Glomerular visceral epithelial cell (primary cell): ENCODE data around the gene L3MBTL2.
"Not testable (repeated sequence)": the region's sequence is repeated elsewhere in the genome, so short reads cannot be mapped to it uniquely, and the experiment has no call there.

ENCODE experiments used
- DNase-seq: peaks from one replicate; pipeline ENCODE4 v3.0.0-alpha.2; 2016; ENCODE audit errors: extremely low spot score

L3MBTL2 gene

DNA sequence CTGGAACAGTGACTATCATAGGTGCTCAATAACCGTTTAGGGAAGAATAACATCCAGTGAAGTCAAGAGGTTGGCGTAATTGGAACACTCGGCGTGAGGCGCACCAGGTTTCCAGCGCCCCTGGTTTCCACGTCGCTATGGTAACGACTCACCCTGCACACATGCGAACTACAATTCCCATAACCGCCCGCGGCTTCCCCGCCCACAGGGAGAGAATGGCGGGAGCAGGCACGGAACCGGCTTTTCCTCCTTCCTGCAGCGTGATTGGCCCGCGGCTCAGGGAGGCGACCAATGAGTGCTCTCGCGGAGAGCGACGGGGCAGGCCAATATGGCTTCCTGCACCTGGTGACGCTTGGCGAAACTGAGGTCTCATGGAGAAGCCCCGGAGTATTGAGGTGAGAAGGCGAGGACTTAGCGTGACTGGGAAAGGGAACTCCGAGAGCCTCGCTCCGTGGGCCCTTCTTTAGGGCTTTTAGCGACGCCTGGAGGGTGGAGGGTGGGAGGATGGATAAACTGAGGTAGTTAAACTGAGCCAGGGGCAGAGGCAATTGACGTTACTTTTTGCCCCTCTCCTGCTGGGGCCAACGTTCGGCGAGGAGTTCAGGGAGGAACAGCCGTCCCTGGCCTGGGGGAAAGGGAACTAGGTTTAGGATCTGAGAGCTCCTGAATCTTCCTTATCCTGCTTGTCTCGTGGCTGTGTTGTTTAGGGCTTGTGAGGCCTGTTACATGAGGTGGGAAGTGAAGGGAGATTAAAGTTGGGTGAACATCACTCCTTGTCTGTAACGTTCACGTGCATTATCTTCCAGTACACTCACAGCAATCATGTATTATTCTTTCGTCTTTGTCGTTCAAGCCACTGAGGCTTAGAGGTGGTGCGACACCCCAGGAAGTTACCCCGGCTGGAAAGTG lies at the start of gene L3MBTL2:
Gene L3MBTL2, plus strand, starts transcription at position 321 of the 909 bp plus-strand sequence. Its CDS starts 51 bp downstream, at position 372.
- DNase-seq: peak; percentile 94

GRCh38 chr22:41157083-41157482 lies 48.0 kb upstream of the L3MBTL2 start:
- no peak for DNase-seq

DNA sequence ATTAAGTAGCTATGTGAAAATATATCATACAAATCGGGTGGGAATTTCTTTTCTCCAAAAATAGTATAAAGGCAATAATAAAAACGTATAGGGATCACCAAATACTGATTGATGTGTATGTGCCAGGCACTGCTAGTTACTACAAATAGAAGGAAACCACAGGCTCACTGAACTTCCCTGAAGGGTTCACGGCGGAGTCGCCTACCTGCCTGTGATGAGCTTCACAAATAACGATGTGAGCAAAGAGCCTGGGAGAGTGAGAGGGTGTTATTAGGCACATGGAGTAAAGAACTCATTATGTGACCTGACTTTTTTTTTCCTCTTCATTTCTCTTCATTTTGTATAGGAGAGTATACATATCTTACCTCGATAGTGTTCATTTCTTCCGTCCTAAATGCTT lies 36.0 kb upstream of the L3MBTL2 start:
- no peak for DNase-seq

GRCh38 chr22:41171996-41172395 lies 33.1 kb upstream of the L3MBTL2 start:
- no peak for DNase-seq

DNA sequence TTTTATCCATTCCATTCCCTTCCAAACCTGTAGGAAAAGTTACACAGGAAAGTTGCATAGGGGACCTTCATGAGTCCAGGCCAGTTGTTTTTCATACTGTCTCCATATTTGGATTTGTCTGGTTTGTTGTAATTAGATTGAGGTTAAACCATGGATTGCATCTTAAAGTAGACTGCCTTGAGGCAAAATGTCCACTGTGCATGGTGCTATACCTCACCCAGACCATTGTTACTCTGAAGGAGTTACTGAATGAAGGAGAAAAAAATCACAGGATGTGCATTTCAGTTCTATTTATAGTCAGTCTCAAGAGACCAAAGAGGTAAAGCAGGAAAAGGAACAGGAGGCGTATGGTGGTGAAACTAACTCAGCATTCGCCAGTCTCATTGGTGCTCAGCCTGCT lies 29.6 kb upstream of the L3MBTL2 start:
- DNase-seq: no peak

GRCh38 chr22:41177040-41177621 lies 28.0 kb upstream of the L3MBTL2 start:
- no peak for DNase-seq

DNA sequence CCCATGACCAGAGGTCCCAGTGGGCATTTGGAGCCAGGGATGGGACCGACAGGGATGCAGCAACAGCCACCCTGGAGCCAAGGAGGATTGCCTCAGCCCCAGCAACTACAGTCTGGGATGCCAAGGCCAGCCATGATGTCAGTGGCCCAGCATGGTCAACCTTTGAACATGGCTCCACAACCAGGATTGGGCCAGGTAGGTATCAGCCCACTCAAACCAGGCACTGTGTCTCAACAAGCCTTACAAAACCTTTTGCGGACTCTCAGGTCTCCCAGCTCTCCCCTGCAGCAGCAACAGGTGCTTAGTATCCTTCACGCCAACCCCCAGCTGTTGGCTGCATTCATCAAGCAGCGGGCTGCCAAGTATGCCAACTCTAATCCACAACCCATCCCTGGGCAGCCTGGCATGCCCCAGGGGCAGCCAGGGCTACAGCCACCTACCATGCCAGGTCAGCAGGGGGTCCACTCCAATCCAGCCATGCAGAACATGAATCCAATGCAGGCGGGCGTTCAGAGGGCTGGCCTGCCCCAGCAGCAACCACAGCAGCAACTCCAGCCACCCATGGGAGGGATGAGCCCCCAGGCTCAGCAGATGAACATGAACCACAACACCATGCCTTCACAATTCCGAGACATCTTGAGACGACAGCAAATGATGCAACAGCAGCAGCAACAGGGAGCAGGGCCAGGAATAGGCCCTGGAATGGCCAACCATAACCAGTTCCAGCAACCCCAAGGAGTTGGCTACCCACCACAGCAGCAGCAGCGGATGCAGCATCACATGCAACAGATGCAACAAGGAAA lies 27.3 kb upstream of the L3MBTL2 start:
- no peak for DNase-seq

GRCh38 chr22:41178425-41178975 lies 26.6 kb upstream of the L3MBTL2 start:
- no peak for DNase-seq

GRCh38 chr22:41180362-41180761 lies 24.8 kb upstream of the L3MBTL2 start:
- DNase-seq: not testable (repeated sequence)

DNA sequence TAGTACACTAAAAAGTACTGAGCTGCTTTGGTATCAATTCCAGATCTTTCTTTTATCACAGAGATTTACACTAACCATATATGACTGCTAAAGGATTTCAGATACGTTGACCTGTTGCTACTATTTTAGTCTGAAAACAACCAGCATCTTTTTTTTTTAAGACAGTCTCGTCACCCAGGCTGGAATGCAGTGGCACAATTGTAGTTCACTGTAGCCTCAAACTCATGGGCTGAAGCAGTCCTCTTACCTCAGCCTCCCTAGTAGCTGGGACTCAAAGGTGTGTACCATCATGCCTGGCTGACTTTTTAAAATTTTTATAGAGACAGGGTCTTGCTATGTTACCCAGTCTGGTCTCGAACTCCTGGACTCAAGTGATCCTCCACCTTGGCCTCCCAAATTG lies 24.2 kb upstream of the L3MBTL2 start:
- DNase-seq: no peak

DNA sequence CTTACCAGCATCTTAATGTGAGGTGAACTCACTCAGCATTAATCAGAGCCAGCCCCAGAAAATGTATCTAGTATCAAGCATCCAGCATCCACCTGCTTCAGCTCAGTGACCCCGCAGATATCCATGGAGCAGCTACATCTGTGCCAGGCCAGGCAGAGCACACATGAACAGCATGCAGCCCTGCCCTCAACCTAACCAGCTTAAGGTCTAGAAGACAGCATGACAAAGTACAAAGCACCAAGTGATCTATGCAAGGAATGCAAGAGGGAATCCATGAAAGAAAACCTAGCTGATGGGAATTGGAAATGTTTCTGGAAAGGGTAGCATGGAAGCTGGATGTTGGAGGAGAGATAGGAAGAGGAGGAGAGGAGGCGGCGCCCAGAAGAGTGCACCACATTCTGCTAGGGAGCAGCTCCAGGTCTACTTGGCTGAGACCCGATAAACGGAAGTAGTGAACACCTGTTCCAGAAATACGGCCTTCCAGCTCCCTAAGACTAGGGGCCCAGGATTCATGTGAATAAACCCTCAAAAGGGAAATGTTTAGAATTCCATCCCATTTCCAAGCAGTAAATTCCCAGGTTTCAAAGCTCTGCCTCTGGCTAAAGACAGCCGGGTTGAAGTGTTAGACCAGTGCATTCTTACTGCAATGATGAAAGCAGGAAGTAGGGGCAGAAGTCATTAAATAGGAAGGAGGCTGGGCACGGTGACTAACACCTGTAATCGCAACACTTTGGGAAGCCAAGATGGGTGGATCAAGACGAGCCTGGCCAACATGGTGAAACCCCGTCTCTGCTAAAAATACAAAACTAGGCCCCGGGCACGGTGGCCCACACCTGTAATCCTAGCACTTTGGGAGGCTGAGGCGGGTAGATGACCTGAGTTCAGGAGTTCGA lies 23.5 kb upstream of the L3MBTL2 start:
- DNase-seq: peak; percentile 34

DNA sequence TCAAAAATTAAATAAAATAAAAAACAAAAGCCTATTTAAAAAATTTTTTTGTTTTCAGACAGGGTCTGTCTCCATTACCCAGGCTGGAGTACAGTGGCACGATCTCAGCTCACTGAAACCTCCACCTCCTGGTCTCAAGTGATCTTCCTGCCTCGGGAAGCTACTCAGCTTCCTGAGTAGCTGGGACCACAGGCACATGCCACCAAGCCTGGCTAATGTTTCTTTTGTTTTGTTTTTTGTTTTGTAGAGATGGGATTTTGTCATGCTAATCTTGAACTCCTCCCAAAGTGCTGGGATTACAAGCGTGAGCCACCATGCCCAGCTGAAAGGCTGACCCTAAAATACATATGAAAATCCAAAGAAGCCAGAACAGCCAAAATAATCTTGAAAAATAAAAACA lies 20.4 kb upstream of the L3MBTL2 start:
- DNase-seq: no peak

DNA sequence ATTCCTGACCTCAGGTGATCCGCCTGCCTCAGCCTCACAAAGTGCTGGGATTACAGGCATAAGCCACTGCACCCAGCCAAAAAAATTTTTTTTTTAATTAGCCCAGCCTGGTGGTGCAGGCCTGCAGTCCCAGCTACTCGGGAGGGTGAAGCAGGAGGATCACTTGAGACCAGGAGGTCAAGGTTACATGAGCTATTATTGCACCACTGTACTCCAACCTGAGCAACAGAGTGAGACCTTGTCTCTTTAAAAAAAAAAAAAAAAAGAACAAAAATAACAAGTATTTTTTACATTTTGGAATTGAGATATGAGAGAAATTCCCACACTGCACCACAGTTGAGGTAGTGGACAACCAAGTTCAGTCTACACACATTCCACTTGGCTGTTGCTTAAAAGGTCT lies 13.6 kb upstream of the L3MBTL2 start:
- DNase-seq: no peak

DNA sequence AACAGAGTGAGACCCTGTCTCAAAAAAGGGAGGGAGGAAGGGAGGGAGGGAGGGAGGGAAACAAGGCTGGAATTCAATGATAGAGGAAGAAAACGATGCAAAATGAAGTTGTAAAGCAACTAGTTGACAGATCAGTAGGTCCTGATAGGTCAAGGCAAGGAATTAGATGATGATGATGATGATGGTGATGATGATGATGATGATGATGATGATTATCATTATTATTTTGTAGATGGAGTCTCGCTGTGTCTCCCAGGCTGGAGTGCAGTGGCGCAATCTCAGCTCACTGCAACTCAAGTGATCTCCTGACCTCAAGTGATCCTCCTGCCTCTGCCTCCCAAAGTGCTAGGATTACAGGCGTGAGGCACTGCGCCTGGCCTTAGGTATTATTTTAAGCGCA lies 11.3 kb upstream of the L3MBTL2 start:
- no peak for DNase-seq

DNA sequence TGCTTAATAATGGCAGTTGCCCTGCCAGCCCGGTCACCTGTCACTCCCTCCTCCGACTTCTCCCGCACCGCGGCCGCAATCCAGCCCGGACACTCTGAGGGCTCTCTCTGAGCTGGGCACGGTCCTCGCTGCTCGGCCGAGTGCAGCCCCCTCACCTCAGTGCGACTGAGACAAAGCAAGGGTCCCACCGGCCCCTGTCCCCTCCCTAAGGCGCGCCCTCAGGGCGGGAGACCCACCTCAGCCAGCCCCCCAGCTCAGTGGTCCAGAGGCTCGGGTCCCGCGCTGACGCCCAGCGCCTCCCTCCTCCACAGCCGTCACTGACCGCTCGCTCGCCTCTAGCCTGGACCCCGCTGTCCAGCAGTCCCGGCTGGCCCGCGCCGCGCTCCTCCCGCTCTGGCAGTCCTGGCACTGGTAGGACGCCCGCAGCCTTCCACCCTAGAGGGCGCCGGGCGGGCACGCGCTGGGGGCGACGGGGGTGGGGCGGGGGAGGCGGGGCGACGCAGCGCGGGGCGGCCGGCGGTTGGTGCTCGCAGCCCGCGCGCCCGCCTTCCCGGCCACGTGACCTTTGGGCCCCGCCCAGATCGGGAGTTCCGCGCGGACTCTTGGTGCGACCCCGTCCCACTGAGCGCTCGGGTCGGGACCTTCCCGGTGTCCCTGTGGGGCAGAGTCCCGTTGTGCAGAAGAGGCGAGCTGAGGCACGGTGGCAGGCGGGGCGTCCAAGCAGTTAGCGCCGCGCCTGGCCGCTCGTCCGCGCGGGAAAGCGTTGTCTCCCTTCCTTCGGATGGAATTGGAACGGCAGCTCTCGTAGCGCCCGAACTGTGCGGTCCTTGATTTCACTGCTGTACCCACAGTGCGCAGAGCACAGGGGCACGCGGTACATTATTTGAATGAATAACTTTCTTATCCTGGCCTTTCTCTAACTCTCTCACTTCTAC lies 7.8 kb upstream of the L3MBTL2 start:
- peak; percentile 82 for DNase-seq

DNA sequence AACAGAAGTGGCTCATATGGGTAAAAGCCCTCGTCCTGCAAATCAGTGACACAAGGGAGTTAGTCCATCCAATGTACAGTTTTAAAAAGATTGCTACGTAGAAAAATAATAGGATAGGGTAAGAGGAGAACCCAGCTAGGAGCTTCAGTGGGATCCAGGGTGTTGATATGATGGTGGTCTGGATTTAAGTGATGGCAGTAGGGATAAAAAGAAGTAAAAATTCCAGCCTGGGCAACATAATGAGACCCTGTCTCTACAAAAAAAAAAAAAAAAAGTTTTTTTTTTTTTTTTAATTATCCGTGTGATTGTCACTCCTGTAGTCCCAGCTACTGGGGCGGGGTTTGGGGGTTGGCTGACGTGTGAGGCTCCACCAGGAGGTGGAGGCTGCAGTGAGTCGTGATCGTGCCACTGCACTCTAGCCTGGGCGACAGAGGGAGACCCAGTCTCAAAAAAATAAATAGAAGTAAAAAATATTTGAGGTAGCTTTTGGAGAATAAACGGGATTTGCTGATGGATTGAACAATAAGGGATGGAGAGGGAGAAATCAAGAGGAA lies 7.0 kb upstream of the L3MBTL2 start:
- DNase-seq: peak; percentile 34

GRCh38 chr22:41201141-41201540 lies 4.0 kb upstream of the L3MBTL2 start:
- DNase-seq: no peak

DNA sequence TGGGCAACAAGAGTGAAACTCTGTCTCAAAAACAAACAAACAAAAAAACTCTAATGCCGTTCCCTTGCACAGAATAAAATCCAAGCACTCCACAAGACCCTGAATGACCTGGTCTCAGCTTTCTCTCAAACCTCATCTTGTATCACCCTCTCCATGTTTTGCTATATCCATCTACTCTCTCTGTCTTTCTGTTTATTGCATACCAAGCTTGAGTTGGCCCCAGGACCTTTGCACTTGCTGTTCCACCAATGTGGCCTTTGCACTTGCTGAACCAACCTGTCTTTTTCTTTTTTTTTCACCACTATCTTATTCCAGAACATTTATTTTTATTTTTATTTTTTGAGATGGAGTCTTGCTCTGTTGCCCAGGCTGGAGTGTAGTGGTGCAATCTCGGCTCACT lies 2.0 kb upstream of the L3MBTL2 start:
- DNase-seq: no peak

DNA sequence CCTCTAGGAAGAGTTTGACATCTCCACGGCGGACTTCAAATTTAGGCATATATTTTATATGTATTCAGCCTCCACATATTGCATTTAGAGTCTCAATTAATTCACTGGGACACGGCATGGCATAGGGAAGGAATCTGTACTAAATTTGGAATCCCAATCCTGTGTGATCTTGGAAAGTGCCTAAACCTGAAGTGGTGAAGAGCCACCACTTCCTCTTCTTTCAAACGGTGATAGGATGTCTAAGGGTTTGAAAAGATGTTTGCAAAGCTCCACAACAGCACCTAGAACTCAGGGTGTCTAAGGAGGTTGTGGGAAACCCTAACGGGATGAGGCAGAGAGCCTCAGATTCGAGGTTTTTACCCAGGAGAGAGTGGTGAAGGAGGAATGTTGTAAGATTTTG lies 1.0 kb upstream of the L3MBTL2 start:
- no peak for DNase-seq

- no peak for DNase-seq
Observed at GRCh38 chr22:41206719-41207118, 1.6 kb downstream of the L3MBTL2 start.
